ENCODE data around the gene TENT5C. TPM values are rescaled to one million over a fixed set of nuclear protein-coding genes. Genes with fewer than 3 reads are reported as not detected.
A peak's percentile ranks its signal among the peaks of the same experiment; 100 is the strongest.

The TENT5C gene
- total RNA-seq, 1 experiment from 2014 or later: not detected

DNA sequence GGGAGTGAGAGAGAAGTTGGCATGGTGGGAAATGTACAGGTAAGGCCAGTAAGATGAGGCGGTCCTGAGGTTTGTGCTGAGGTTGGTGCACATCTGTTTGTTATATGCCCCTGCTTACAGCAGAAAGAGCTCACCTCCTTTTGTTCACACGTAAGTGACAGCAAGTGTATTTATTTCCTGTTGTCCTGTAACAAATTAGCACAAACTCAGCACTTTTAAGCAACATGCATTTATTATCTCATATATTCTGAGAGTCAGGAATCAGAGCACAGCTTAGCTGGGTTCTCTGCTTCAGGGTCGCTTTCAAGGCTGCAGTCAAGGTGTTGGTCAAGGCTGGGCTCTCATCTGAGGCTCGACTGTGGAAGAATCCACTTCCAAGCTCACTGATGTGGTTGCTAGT, 45.8 kb downstream of the TENT5C start:
- DNase-seq (ENCODE audit: unreplicated experiment): no peak
- intact Hi-C loops (cut with micrococcal nuclease): no loop called here
- BruUV-seq (replicated peaks): no TSS peak
- Mint-ChIP-seq H3K9me3 (ENCODE audit: unreplicated experiment) (no peaks in the 10 kb centered on the region), H3K27ac (ENCODE audit: low read depth, unreplicated experiment) (no peak overlapping the region), H3K4me1 (ENCODE audit: insufficient read depth, unreplicated experiment) (peaks cover 15% of the 10 kb centered on the region), H3K36me3 (ENCODE audit: insufficient read depth, unreplicated experiment) (no peaks in the 10 kb centered on the region), H3K27me3 (ENCODE audit: insufficient read depth, unreplicated experiment) (no peaks in the 10 kb centered on the region), H3K4me3 (ENCODE audit: unreplicated experiment) (no peak overlapping the region)
- no peak for TF ChIP-seq CTCF (IDR thresholded peaks at IDR 0.05; ENCODE audit: unreplicated experiment)
- ChIA-PET POLR2A (no interaction called here), CTCF (interaction anchor here (0.6 kb wide), 1 partner anchor 1637 kb away, joined by 4 read pairs; no protein-coding TSS in a partner anchor)

- no TSS peak for BruUV-seq (replicated peaks)
- Mint-ChIP-seq H3K27ac (ENCODE audit: low read depth, unreplicated experiment) (no peak overlapping the region), H3K36me3 (ENCODE audit: insufficient read depth, unreplicated experiment) (no peaks in the 10 kb centered on the region), H3K9me3 (ENCODE audit: unreplicated experiment) (no peaks in the 10 kb centered on the region), H3K4me3 (ENCODE audit: unreplicated experiment) (no peak overlapping the region), H3K4me1 (ENCODE audit: insufficient read depth, unreplicated experiment) (peaks cover 23% of the 10 kb centered on the region), H3K27me3 (ENCODE audit: insufficient read depth, unreplicated experiment) (no peaks in the 10 kb centered on the region)
- no peak for DNase-seq (ENCODE audit: unreplicated experiment)
- intact Hi-C loops (cut with micrococcal nuclease): no loop called here
- ChIA-PET CTCF (interaction anchor here (0.9 kb wide), 1 partner anchor 110 kb away, joined by 3 read pairs; no protein-coding TSS in a partner anchor), POLR2A (no interaction called here)
- no peak for TF ChIP-seq CTCF (IDR thresholded peaks at IDR 0.05; ENCODE audit: unreplicated experiment)
Observed at GRCh38 chr1:117652421-117652820, 46.6 kb downstream of the TENT5C start.

GRCh38 chr1:117653195-117653594, 47.3 kb downstream of the TENT5C start:
- DNase-seq (ENCODE audit: unreplicated experiment): no peak
- ChIA-PET POLR2A (no interaction called here), CTCF (interaction anchor here (0.9 kb wide), 1 partner anchor 111 kb away, joined by 3 read pairs; no protein-coding TSS in a partner anchor)
- Mint-ChIP-seq H3K36me3 (ENCODE audit: insufficient read depth, unreplicated experiment) (no peaks in the 10 kb centered on the region), H3K27ac (ENCODE audit: low read depth, unreplicated experiment) (no peak overlapping the region), H3K4me1 (ENCODE audit: insufficient read depth, unreplicated experiment) (peaks cover 23% of the 10 kb centered on the region), H3K27me3 (ENCODE audit: insufficient read depth, unreplicated experiment) (no peaks in the 10 kb centered on the region), H3K4me3 (ENCODE audit: unreplicated experiment) (no peak overlapping the region), H3K9me3 (ENCODE audit: unreplicated experiment) (no peaks in the 10 kb centered on the region)
- intact Hi-C loops (cut with micrococcal nuclease): no loop called here
- TF ChIP-seq CTCF (IDR thresholded peaks at IDR 0.05; ENCODE audit: unreplicated experiment): no peak
- no TSS peak for BruUV-seq (replicated peaks)

- Mint-ChIP-seq H3K4me3 (ENCODE audit: unreplicated experiment) (no peak overlapping the region), H3K36me3 (ENCODE audit: insufficient read depth, unreplicated experiment) (no peaks in the 10 kb centered on the region), H3K9me3 (ENCODE audit: unreplicated experiment) (no peaks in the 10 kb centered on the region), H3K27ac (ENCODE audit: low read depth, unreplicated experiment) (no peak overlapping the region), H3K4me1 (ENCODE audit: insufficient read depth, unreplicated experiment) (peaks cover 23% of the 10 kb centered on the region), H3K27me3 (ENCODE audit: insufficient read depth, unreplicated experiment) (no peaks in the 10 kb centered on the region)
- POLR2A ChIA-PET: interaction anchor here (0.9 to 2.2 kb wide), 3 partner anchors 27 to 100 kb away, joined by 4 to 10 read pairs (median 4); partner anchors contain the start of gene TENT5C
- intact Hi-C loops (cut with micrococcal nuclease): no loop called here
- no TSS peak for BruUV-seq (replicated peaks)
- DNase-seq (ENCODE audit: unreplicated experiment): peak; percentile 32
- CTCF ChIA-PET: interaction anchor here (2.5 to 2.9 kb wide), 2 partner anchors 100 to 104 kb away, joined by 15 to 16 read pairs; no protein-coding TSS in a partner anchor
- no peak for TF ChIP-seq CTCF (IDR thresholded peaks at IDR 0.05; ENCODE audit: unreplicated experiment)
Observed at GRCh38 chr1:117653732-117654492, 48.1 kb downstream of the TENT5C start.
